ENCODE measurements around the gene C2CD3.

C2CD3 gene

GRCh38 chr11:74009675-74010305, 161.0 kb downstream of the C2CD3 start:
- DNase-seq (ENCODE audit: low read depth): no peak
- TF ChIP-seq CTCF (IDR thresholded peaks at IDR 0.05; ENCODE audit: insufficient read depth, low read depth, low read length, missing control alignments): no peak
- H3K4me3 ChIP-seq (ENCODE audit: low read depth, low read length): no peak overlapping the region

GRCh38 chr11:74009230-74009547, 161.6 kb downstream of the C2CD3 start:
- DNase-seq (ENCODE audit: low read depth): no peak
- no peak overlapping the region for H3K4me3 ChIP-seq (ENCODE audit: low read depth, low read length)
- no peak for TF ChIP-seq CTCF (IDR thresholded peaks at IDR 0.05; ENCODE audit: insufficient read depth, low read depth, low read length, missing control alignments)

GRCh38 chr11:74008373-74009229, 162.2 kb downstream of the C2CD3 start, which contains the start of gene UCP3:
Gene UCP3 (minus strand): TSS chr11:74009085. CDS start chr11:74007042, 2,043 bp downstream.
- no peak for DNase-seq (ENCODE audit: low read depth)
- TF ChIP-seq CTCF (IDR thresholded peaks at IDR 0.05; ENCODE audit: insufficient read depth, low read depth, low read length, missing control alignments): no peak

DNA sequence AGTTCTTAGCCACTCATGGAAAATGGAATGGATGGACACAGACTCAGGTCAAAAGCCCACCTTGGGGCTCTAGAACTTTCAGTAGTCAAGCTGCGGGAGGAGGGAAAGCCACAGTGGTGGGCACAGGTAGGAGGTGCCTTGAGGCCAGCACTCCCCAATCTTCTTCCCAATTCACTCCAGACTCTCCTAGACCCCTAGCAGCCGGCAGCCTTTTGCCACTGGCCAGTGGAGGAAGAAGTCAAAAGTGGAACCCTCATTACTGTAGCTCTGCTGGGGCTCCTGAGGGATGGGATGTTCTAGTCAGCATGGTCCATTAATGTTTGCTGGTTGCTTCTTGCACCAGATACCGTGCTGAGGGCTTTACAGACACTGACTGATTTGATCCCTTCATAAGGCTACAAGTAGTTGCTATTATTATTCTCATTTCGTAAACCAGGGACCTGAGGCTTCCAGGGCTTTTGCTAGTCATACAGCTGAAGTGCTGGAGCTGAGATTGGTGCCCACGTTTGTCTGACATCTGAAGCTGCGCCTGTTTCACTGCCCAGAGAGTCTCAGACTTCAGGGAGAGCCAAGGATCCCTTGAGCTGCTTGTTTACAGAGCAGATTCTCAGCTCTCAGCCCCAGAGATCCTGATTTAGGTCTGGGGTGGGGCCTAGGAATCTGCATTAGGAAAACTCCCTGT, 163.0 kb downstream of the C2CD3 start:
- DNase-seq (ENCODE audit: low read depth): no peak
- no peak for TF ChIP-seq CTCF (IDR thresholded peaks at IDR 0.05; ENCODE audit: insufficient read depth, low read depth, low read length, missing control alignments)
- no peak overlapping the region for H3K4me3 ChIP-seq (ENCODE audit: low read depth, low read length)

More at GRCh38 chr11:74008373-74009229, 162.2 kb downstream of the C2CD3 start, which contains the start of gene UCP3:
- H3K4me3 ChIP-seq (ENCODE audit: low read depth, low read length): no peak within 1 kb of the TSS

GRCh38 chr11:74006743-74007304, 164.0 kb downstream of the C2CD3 start:
- no peak for DNase-seq (ENCODE audit: low read depth)
- TF ChIP-seq CTCF (IDR thresholded peaks at IDR 0.05; ENCODE audit: insufficient read depth, low read depth, low read length, missing control alignments): no peak
- no peak overlapping the region for H3K4me3 ChIP-seq (ENCODE audit: low read depth, low read length)

DNA sequence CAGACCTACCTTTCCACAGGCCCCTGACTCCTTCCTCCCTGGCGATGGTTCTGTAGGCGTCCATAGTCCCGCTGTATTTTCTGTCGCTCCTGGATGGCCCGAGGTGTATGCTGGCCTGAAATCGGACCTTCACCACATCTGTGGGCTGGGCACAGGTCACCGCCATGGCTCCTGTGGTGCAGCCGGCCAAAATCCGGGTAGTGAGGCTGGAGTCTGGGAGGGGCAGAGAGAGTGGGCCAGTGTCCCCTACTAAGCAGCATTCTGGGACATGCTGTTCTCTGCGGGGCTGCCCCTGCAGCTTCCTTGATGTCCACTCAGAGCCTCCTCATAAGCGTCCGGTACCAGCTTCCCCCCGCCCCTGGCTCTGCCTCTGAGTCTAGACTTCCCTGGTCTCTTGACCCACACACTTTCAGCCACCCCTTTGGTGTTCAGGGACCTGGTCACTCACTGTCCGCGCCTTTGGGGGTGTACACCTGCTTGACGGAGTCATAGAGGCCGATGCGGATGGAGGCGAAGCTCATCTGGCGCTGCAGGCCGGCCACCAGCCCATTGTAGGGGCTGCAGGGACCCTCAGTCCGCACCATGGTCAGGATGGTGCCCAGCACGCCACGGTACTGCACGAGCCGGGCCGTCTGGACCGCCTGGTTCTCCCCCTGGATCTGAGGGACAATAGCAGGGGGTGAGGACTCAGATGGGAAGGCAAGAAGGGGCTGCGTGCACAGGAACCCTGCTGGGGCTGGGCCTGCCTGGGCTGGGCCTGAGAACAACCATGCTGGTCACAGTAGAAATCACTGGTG, 164.9 kb downstream of the C2CD3 start:
- TF ChIP-seq CTCF (IDR thresholded peaks at IDR 0.05; ENCODE audit: insufficient read depth, low read depth, low read length, missing control alignments): no peak
- no peak for DNase-seq (ENCODE audit: low read depth)
- H3K4me3 ChIP-seq (ENCODE audit: low read depth, low read length): no peak overlapping the region
